Mammary epithelial cell (primary cell): ENCODE data around the gene ATAD3C.
"Not testable (repeated sequence)": the region's sequence is repeated elsewhere in the genome, so short reads cannot be mapped to it uniquely, and the experiment has no call there.

ENCODE experiments used
- CTCF ChIP-seq, 2 donors: IDR thresholded peaks in 1 of 2; conservative IDR thresholded peaks in 1 of 2; 2 replicates each; pipeline ENCODE4 v1.5.1; 2011 to 2012; ENCODE audit warnings: inconsistent platforms in 2 of 2, low read length in 2 of 2, mild to moderate bottlenecking in 2 of 2, control low read depth in 1 of 2, low read depth in 1 of 2; ENCODE audit not compliant: insufficient read depth in 1 of 2; ENCODE audit errors: extremely low read depth in 1 of 2
- EZH2 ChIP-seq: IDR thresholded peaks from 2 replicates; pipeline ENCODE4 v1.6.1; 2012; ENCODE audit warnings: low read length, inconsistent platforms, borderline replicate concordance

GRCh38 chr1:1505366-1505798 lies 55.9 kb downstream of the ATAD3C start:
- TF ChIP-seq CTCF (conservative IDR thresholded peaks at IDR 0.05 in 1 of 2, IDR thresholded peaks at IDR 0.05 in 1 of 2; ENCODE audit: extremely low read depth in 1 of 2, insufficient read depth in 1 of 2, low read depth in 1 of 2, low read length in 2 of 2), result peak in 1 of 2 donors; percentile 23
- TF ChIP-seq EZH2, result not testable (repeated sequence)
